WTC11 (cell line): Measurements from ENCODE around the gene SLC9A9. TPM values are rescaled to one million over a fixed set of nuclear protein-coding genes. Genes with fewer than 3 reads are reported as not detected.

Experiments
- ATAC-seq: fragments of 200-7000 bp; cut with Tn5 transposase; 2 replicates; pipeline ENCODE4 v1.10.0; 2021; ENCODE audit warnings: mild to moderate bottlenecking, moderate library complexity
- CTCF ChIA-PET: fragments of 300-600 bp; sonication (Branson Sonifier 250); formaldehyde crosslinking; loops from one replicate; lab custom pipeline; 2021; ENCODE audit warnings: antibody characterized with exemption; lab: Charles Lee
- POLR2A ChIA-PET: fragments of 350-600 bp; sonication (Branson Sonifier 250); formaldehyde crosslinking; loops from one replicate; lab custom pipeline; 2021; ENCODE audit warnings: antibody characterized with exemption; lab: Charles Lee
- DNase-seq: peaks from one replicate; pipeline ENCODE4 v3.0.0; 2021; ENCODE audit warnings: low spot score
- H3K27ac Mint-ChIP-seq: 2 replicates; pipeline ENCODE4 v1.8.0; 2021; ENCODE audit warnings: mixed read lengths
- H3K27me3 Mint-ChIP-seq: 2 replicates; pipeline ENCODE4 v1.8.0; 2021; ENCODE audit warnings: low read depth, mild to moderate bottlenecking, moderate library complexity, mixed read lengths
- H3K36me3 Mint-ChIP-seq: 2 replicates; pipeline ENCODE4 v1.8.0; 2021; ENCODE audit warnings: mixed read lengths
- H3K4me1 Mint-ChIP-seq: 2 replicates; pipeline ENCODE4 v1.8.0; 2022; ENCODE audit warnings: mixed read lengths
- H3K4me3 Mint-ChIP-seq: 2 replicates; pipeline ENCODE4 v1.8.0; 2021; ENCODE audit warnings: mild to moderate bottlenecking, moderate library complexity, mixed read lengths
- H3K9me3 Mint-ChIP-seq: 2 replicates; pipeline ENCODE4 v1.8.0; 2021; ENCODE audit warnings: mixed read lengths
- ATF2 ChIP-seq: sonication (generic); formaldehyde crosslinking; IDR thresholded peaks from 2 replicates; pipeline ENCODE4 v1.8.1; 2022; ENCODE audit warnings: low read depth, missing genetic modification reagents, borderline replicate concordance
- CBFB ChIP-seq: sonication (generic); formaldehyde crosslinking; IDR thresholded peaks from 2 replicates; pipeline ENCODE4 v1.8.1; 2022; ENCODE audit warnings: mild to moderate bottlenecking, low read depth, missing genetic modification reagents
- CDX4 ChIP-seq: fragments of 250-450 bp; sonication (Bioruptor Pico); IDR thresholded peaks from 2 replicates; pipeline ENCODE4 v1.9.0; 2021; ENCODE audit warnings: moderate library complexity, mild to moderate bottlenecking, inconsistent platforms, borderline replicate concordance
- CTCF ChIP-seq: fragments of 200-600 bp; IDR thresholded peaks from 2 replicates; pipeline ENCODE4 v1.8.0; 2022; ENCODE audit warnings: antibody characterized with exemption
- E2F4 ChIP-seq: sonication (generic); formaldehyde crosslinking; IDR thresholded peaks from 2 replicates; pipeline ENCODE4 v1.8.1; 2022; ENCODE audit warnings: low read depth, mild to moderate bottlenecking, moderate library complexity, missing genetic modification reagents, borderline replicate concordance
- HMGA2 ChIP-seq: fragments of 250-450 bp; sonication (Bioruptor Pico); IDR thresholded peaks from 2 replicates; pipeline ENCODE4 v1.4.0; 2021; ENCODE audit warnings: mild to moderate bottlenecking, moderate library complexity
- MAX ChIP-seq: sonication (generic); formaldehyde crosslinking; IDR thresholded peaks from 2 replicates; pipeline ENCODE4 v1.8.0; 2022; ENCODE audit warnings: mild to moderate bottlenecking, missing genetic modification reagents
- MYBL2 ChIP-seq: sonication (generic); formaldehyde crosslinking; IDR thresholded peaks from 2 replicates; pipeline ENCODE4 v1.8.1; 2023; ENCODE audit warnings: mild to moderate bottlenecking, moderate library complexity, missing genetic modification reagents
- NR1H2 ChIP-seq: sonication (generic); formaldehyde crosslinking; IDR thresholded peaks from 2 replicates; pipeline ENCODE4 v1.9.0; 2021; ENCODE audit warnings: mild to moderate bottlenecking, moderate library complexity, missing genetic modification reagents
- NR3C1 ChIP-seq: sonication (generic); formaldehyde crosslinking; conservative IDR thresholded peaks from 2 replicates; pipeline ENCODE4 v1.8.1; 2023; ENCODE audit warnings: low read depth, mild to moderate bottlenecking, missing genetic modification reagents
- PRDM15 ChIP-seq: sonication (generic); formaldehyde crosslinking; IDR thresholded peaks from 2 replicates; pipeline ENCODE4 v1.8.0; 2022; ENCODE audit warnings: missing genetic modification reagents
- USF2 ChIP-seq: sonication (generic); formaldehyde crosslinking; IDR thresholded peaks from 2 replicates; pipeline ENCODE4 v1.8.1; 2023; ENCODE audit warnings: mild to moderate bottlenecking, missing genetic modification reagents, moderate library complexity
- ZNF121 ChIP-seq: sonication (generic); formaldehyde crosslinking; IDR thresholded peaks from 2 replicates; pipeline ENCODE4 v1.8.0; 2023; ENCODE audit warnings: missing genetic modification reagents
- ZNF416 ChIP-seq: fragments of 250-450 bp; sonication (Bioruptor Pico); IDR thresholded peaks from 2 replicates; pipeline ENCODE4 v1.9.0; 2021; ENCODE audit warnings: mild to moderate bottlenecking, inconsistent platforms
- ZNF423 ChIP-seq: fragments of 250-450 bp; sonication (Bioruptor Pico); IDR thresholded peaks from 2 replicates; pipeline ENCODE4 v2.1.2; 2022; ENCODE audit warnings: mild to moderate bottlenecking, moderate library complexity
- ZNF425 ChIP-seq: fragments of 250-450 bp; sonication (Bioruptor Pico); conservative IDR thresholded peaks from 2 replicates; pipeline ENCODE4 v1.9.0; 2021; ENCODE audit warnings: mild to moderate bottlenecking
- total RNA-seq: library from RNA; stranded (reverse); gene quantifications from 3 replicates; pipeline ENCODE4 v1.2.3, GENCODE V29; 2021

SLC9A9 gene
- total RNA-seq, 1 experiment from 2014 or later = 1.2 TPM

- no peaks in the 10 kb centered on the region for H3K27me3 Mint-ChIP-seq
- peaks cover 15% of the 10 kb centered on the region for H3K4me1 Mint-ChIP-seq
- no peak overlapping the region for H3K27ac Mint-ChIP-seq
- ChIA-PET POLR2A (no interaction called here), CTCF (interaction anchor here (0.6 to 1.5 kb wide), 2 partner anchors 24 to 199 kb away, joined by 4 to 6 read pairs; no protein-coding TSS in a partner anchor)
- no peak overlapping the region for H3K4me3 Mint-ChIP-seq
- no peak for TF ChIP-seq ZNF425 (CRISPR knock-in tag)
- no peak for TF ChIP-seq ZNF416 (CRISPR knock-in tag)
- TF ChIP-seq ZNF423 (CRISPR knock-in tag) = no peak
- TF ChIP-seq E2F4 = no peak
- TF ChIP-seq MAX (CRISPR knock-in tag) = no peak
- TF ChIP-seq NR1H2 (CRISPR knock-in tag) = no peak
- TF ChIP-seq HMGA2 (CRISPR knock-in tag) = no peak
- no peak for TF ChIP-seq NR3C1 (CRISPR knock-in tag)
- DNase-seq = no peak
- H3K9me3 Mint-ChIP-seq = no peaks in the 10 kb centered on the region
- no peak for ATAC-seq
- no peaks in the 10 kb centered on the region for H3K36me3 Mint-ChIP-seq
These were observed 198.1 kb downstream of the SLC9A9 start for GRCh38 chr3:143650120-143650519.

GRCh38 chr3:143648708-143649107 lies 199.6 kb downstream of the SLC9A9 start:
- no peaks in the 10 kb centered on the region for H3K27me3 Mint-ChIP-seq
- ChIA-PET CTCF (interaction anchor here (1.2 to 1.7 kb wide), 5 partner anchors 9 to 215 kb away, joined by 3 to 14 read pairs (median 4); no protein-coding TSS in a partner anchor), POLR2A (no interaction called here)
- peaks cover 18% of the 10 kb centered on the region for H3K4me1 Mint-ChIP-seq
- ATAC-seq (peak; percentile 67), DNase-seq (peak; percentile 48)
- H3K9me3 Mint-ChIP-seq = no peaks in the 10 kb centered on the region
- no peak overlapping the region for H3K27ac Mint-ChIP-seq
- no peak for TF ChIP-seq CBFB (CRISPR knock-in tag)
- peak; percentile 57; the same call in 1 of the 2 replicates for TF ChIP-seq CTCF
- H3K36me3 Mint-ChIP-seq = no peaks in the 10 kb centered on the region
- H3K4me3 Mint-ChIP-seq = no peak overlapping the region

- no peak overlapping the region for H3K27ac Mint-ChIP-seq
- DNase-seq (no peak), ATAC-seq (peak; percentile 19; the same call in 1 of the 2 replicates)
- no peaks in the 10 kb centered on the region for H3K27me3 Mint-ChIP-seq
- no peak overlapping the region for H3K4me3 Mint-ChIP-seq
- no peaks in the 10 kb centered on the region for H3K36me3 Mint-ChIP-seq
- CTCF ChIA-PET = interaction anchor here (1.2 to 1.7 kb wide), 5 partner anchors 9 to 215 kb away, joined by 3 to 14 read pairs (median 4); no protein-coding TSS in a partner anchor
- H3K9me3 Mint-ChIP-seq = no peaks in the 10 kb centered on the region
- peaks cover 18% of the 10 kb centered on the region for H3K4me1 Mint-ChIP-seq
- POLR2A ChIA-PET = no interaction called here
- TF ChIP-seq ZNF423 (CRISPR knock-in tag) (no peak), ATF2 (CRISPR knock-in tag) (no peak), PRDM15 (CRISPR knock-in tag) (no peak), ZNF121 (CRISPR knock-in tag) (no peak), USF2 (CRISPR knock-in tag) (no peak), MYBL2 (no peak), CDX4 (no peak)
These were observed 200.1 kb downstream of the SLC9A9 start for GRCh38 chr3:143648218-143648617.
